ENCODE measurements around the gene TRPV4.

DNA sequence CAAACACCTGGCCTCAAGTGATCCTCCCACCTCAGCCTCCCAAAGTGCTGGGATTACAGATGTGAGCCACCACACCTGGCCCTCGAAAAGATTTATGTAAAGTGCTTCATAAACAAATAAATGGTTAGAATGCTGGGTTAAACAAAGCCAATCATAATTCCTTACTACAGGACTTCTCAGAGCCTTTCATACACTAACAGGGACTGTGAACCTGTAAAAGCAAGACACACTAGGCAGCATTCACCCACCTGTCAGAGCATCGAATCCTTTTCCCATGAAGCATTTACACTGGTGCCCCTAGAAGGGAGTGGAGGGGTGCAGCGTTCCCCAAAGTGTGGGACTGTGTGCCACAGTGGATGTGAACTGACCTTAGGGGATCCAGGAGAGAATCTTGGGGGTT is 29.5 kb downstream of the TRPV4 start:
- TF ChIP-seq CTCF (conservative IDR thresholded peaks at IDR 0.05) (no peak), EZH2 (IDR thresholded peaks at IDR 0.05; ENCODE audit: low read depth) (no peak)

Data from PC-9 (cell line).